K562 (cell line): ENCODE measurements around the gene CDC42EP1. TPM values are rescaled to one million over a fixed set of nuclear protein-coding genes. Genes with fewer than 3 reads are reported as not detected.

ENCODE experiments used
- ATAC-seq: fragments of 200-7000 bp; cut with Tn5 transposase; 3 replicates; pipeline ENCODE4 v1.9.1; 2020; ENCODE audit warnings: moderate library complexity
- BruUV-seq: library from RNA; stranded (reverse); fragments of 400-500 nt; replicated peaks from 2 replicates; lab custom pipeline; 2021; lab: Mats Ljungman, UMichigan
- CTCF ChIA-PET: fragments of 300-600 bp; formaldehyde crosslinking; extraction: SDS; loops from one replicate; lab custom pipeline; 2021; ENCODE audit warnings: low intra/inter-chr PET ratio; lab: Yijun Ruan, JAX
- POLR2A ChIA-PET: fragments of 300-600, 350-650 bp; sonication (Branson Sonifier 250); formaldehyde crosslinking; extraction: SDS; loops from one replicate; lab custom pipeline; 2021; ENCODE audit warnings: antibody characterized with exemption, inconsistent platforms; lab: Yijun Ruan, JAX
- DNase-seq, 4 experiments: peaks; one replicate each; pipeline versions ENCODE4 v3.0.0 to v3.0.0-alpha.2; 2011 to 2018; ENCODE audit warnings: low spot score in 3 of 4, mixed read lengths in 3 of 4; ENCODE audit errors: extremely low read depth in 1 of 4
- FAIRE-seq: peaks from 2 replicates; lab custom pipeline; 2011; peaks lifted over from hg19 to GRCh38; lab: Jason Lieb, UNC
- H2AFZ ChIP-seq: 2 replicates; pipeline ENCODE4 v1.6.0; 2011; ENCODE audit warnings: low read depth, low read length, control low read depth, inconsistent platforms
- H3K27ac ChIP-seq: fragments of 200-600 bp; 3 replicates; pipeline ENCODE4 v1.8.0; 2011; ENCODE audit warnings: low read depth, mild to moderate bottlenecking, control low read depth, inconsistent platforms, low read length, moderate library complexity, mixed read lengths; ENCODE audit errors: extremely low read depth
- H3K27me3 ChIP-seq, 2 experiments: fragments of 300-600 bp in 1 of 2; 2 replicates in 1 of 2; 3 replicates in 1 of 2; pipeline versions ENCODE4 v1.6.0 to v1.8.0; 2011; ENCODE audit warnings: inconsistent platforms in 2 of 2, low read length in 2 of 2, mild to moderate bottlenecking in 1 of 2, mixed read lengths in 1 of 2, moderate library complexity in 1 of 2; ENCODE audit not compliant: control insufficient read depth in 2 of 2, insufficient read depth in 2 of 2
- H3K36me3 ChIP-seq: fragments of 300-600 bp; 3 replicates; pipeline ENCODE4 v1.8.0; 2011; ENCODE audit warnings: mild to moderate bottlenecking, low read length, inconsistent platforms; ENCODE audit not compliant: control insufficient read depth, insufficient read depth
- H3K4me1 ChIP-seq, 2 experiments: fragments of 200-600 bp in 1 of 2; replicated peaks in 1 of 2; 2 replicates in 1 of 2; 3 replicates in 1 of 2; pipeline versions ENCODE4 v1.5.1 to v1.8.0; 2011; ENCODE audit warnings: inconsistent platforms in 2 of 2, low read length in 2 of 2, mild to moderate bottlenecking in 1 of 2, mixed read lengths in 1 of 2, moderate library complexity in 1 of 2; ENCODE audit not compliant: control insufficient read depth in 2 of 2, insufficient read depth in 2 of 2
- H3K4me2 ChIP-seq: 2 replicates; pipeline ENCODE4 v1.6.1; 2011; ENCODE audit warnings: low read length, control low read depth, inconsistent platforms, mixed read lengths; ENCODE audit not compliant: insufficient read depth
- H3K4me3 ChIP-seq: fragments of 200-600 bp; sonication (generic), shearing (Covaris generic); 2 replicates; pipeline ENCODE4 v1.5.1; 2016; ENCODE audit warnings: control low read depth, inconsistent platforms
- H3K79me2 ChIP-seq: fragments of 200-600 bp; 3 replicates; pipeline ENCODE4 v1.8.0; 2011; ENCODE audit warnings: low read length, inconsistent platforms; ENCODE audit not compliant: control insufficient read depth, insufficient read depth
- H3K9ac ChIP-seq, 2 experiments: 2 replicates each; pipeline versions ENCODE4 v1.6.0 to v1.6.1; 2011; ENCODE audit warnings: low read depth in 2 of 2, low read length in 2 of 2, control low read depth in 1 of 2, inconsistent platforms in 1 of 2, mild to moderate bottlenecking in 1 of 2, mixed read lengths in 1 of 2; ENCODE audit not compliant: insufficient read depth in 1 of 2
- H3K9me1 ChIP-seq: one replicate; pipeline ENCODE4 v1.6.0; 2011; ENCODE audit warnings: inconsistent platforms, mild to moderate bottlenecking, low read length, moderate library complexity; ENCODE audit not compliant: control insufficient read depth, insufficient read depth
- H3K9me3 ChIP-seq: replicated peaks from 2 replicates; pipeline ENCODE4 v1.5.1; 2011; ENCODE audit warnings: low read depth, low read length, inconsistent platforms; ENCODE audit not compliant: control insufficient read depth, insufficient read depth
- H4K20me1 ChIP-seq: replicated peaks from 2 replicates; pipeline ENCODE4 v1.6.1; 2011; ENCODE audit warnings: low read length, inconsistent platforms, mixed read lengths; ENCODE audit not compliant: control insufficient read depth, insufficient read depth
- FOXP1 ChIP-seq: sonication (generic); formaldehyde crosslinking; IDR thresholded peaks from 2 replicates; pipeline ENCODE4 v1.8.0; 2022; ENCODE audit warnings: mild to moderate bottlenecking, missing genetic modification reagents
- KDM1A ChIP-seq, 2 experiments: fragments of 450-650 bp; IDR thresholded peaks; 2 replicates each; pipeline ENCODE4 v1.6.1; 2016; ENCODE audit warnings: mild to moderate bottlenecking in 2 of 2
- NUFIP1 ChIP-seq: fragments of 450-650 bp; IDR thresholded peaks from 2 replicates; pipeline ENCODE4 v1.6.1; 2018; ENCODE audit not compliant: partially characterized antibody
- RBM15 ChIP-seq: fragments of 200-400 bp; formaldehyde crosslinking; IDR thresholded peaks from 2 replicates; pipeline ENCODE4 v1.6.1; 2018; ENCODE audit warnings: mild to moderate bottlenecking, low read length, moderate library complexity; ENCODE audit not compliant: insufficient read depth
- RBM39 ChIP-seq: fragments of 200-400 bp; formaldehyde crosslinking; optimal IDR thresholded peaks from 2 replicates; pipeline ENCODE3; 2018; ENCODE audit warnings: low read depth, low read length
- SMARCA4 ChIP-seq: fragments of 450-650 bp; IDR thresholded peaks from 2 replicates; pipeline ENCODE4 v1.6.1; 2016
- ZFP1 ChIP-seq: fragments of 450-650 bp; formaldehyde crosslinking; IDR thresholded peaks from 2 replicates; pipeline ENCODE4 v1.4.0; 2020; ENCODE audit warnings: mild to moderate bottlenecking, mixed read lengths
- WGBS: fragments of 100-300 bp; shearing (Covaris generic); methylation state at CpG from one replicate; pipeline ENCODE4 v1.1.6; 2016; ENCODE audit warnings: low coverage, mixed read lengths; ENCODE audit not compliant: insufficient coverage; ENCODE audit errors: missing lambda C conversion rate; 5-methylcytosine and 5-hydroxymethylcytosine counted together
- in situ Hi-C: fragments of 300-500 bp; cut with MboI; formaldehyde crosslinking; loops from 4 replicates; pipeline ENCODE4 v1.15.0; 2018; ENCODE audit warnings: inconsistent platforms, mixed read lengths
- intact Hi-C: fragments of 100-400 bp; cut with micrococcal nuclease; formaldehyde crosslinking; loops from 2 replicates; pipeline ENCODE4 v1.14.2; 2022
- polyA plus RNA-seq, 8 experiments: library from polyadenylated mRNA; depleted of rRNA in 4 of 8; stranded (reverse) in 5 of 8; unstranded in 3 of 8; fragments of >200 nt; fragmentation: Nextera tagmentation in 2 of 8; fragmentation: Illumina TruSeq in 1 of 8; extraction: Ambion mirVana in 2 of 8; extraction: Trizol in 1 of 8; gene quantifications; 2 replicates each; pipeline versions ENCODE4 v1.2.1 to v1.2.3, GENCODE V29; 2011 to 2014; ENCODE audit warnings: inconsistent platforms in 1 of 8, missing spikeins in 1 of 8
- total RNA-seq, 7 experiments: library from RNA; depleted of rRNA in 6 of 7; stranded (reverse); fragments of >200 nt in 6 of 7; fragmentation: Illumina TruSeq in 2 of 7; extraction: Trizol in 2 of 7; gene quantifications; 2 replicates each; pipeline versions ENCODE4 v1.2.1 to v1.2.3, GENCODE V29; 2011 to 2021; ENCODE audit warnings: low replicate concordance in 1 of 7
- TF ChIP-seq, protein P1 (sequence below): sonication (generic); formaldehyde crosslinking; IDR thresholded peaks from 2 replicates; pipeline ENCODE4 v1.9.0; 2022; ENCODE audit warnings: mild to moderate bottlenecking, missing genetic modification reagents
- TF ChIP-seq, protein P2 (sequence below), 2 experiments: fragments of 450-650 bp; conservative IDR thresholded peaks; 2 replicates each; pipeline ENCODE4 v1.6.1; 2017; ENCODE audit warnings: mild to moderate bottlenecking in 2 of 2, moderate library complexity in 2 of 2
- TF ChIP-seq, protein P3 (sequence below): fragments of 450-650 bp; formaldehyde crosslinking; IDR thresholded peaks from 2 replicates; pipeline ENCODE4 v1.4.0; 2020; ENCODE audit warnings: mild to moderate bottlenecking, mixed read lengths
- TF ChIP-seq, protein P4 (sequence below): fragments of 450-650 bp; formaldehyde crosslinking; IDR thresholded peaks from 2 replicates; pipeline ENCODE4 v1.4.0; 2020; ENCODE audit warnings: mild to moderate bottlenecking, moderate library complexity

The CDC42EP1 gene
- total and polyA plus RNA-seq, 9 of the 15 experiments (the other 6 are each of a cell fraction or from before 2014, with no cell fraction given): 0.67 to 70.2 (median 7.3) TPM

DNA sequence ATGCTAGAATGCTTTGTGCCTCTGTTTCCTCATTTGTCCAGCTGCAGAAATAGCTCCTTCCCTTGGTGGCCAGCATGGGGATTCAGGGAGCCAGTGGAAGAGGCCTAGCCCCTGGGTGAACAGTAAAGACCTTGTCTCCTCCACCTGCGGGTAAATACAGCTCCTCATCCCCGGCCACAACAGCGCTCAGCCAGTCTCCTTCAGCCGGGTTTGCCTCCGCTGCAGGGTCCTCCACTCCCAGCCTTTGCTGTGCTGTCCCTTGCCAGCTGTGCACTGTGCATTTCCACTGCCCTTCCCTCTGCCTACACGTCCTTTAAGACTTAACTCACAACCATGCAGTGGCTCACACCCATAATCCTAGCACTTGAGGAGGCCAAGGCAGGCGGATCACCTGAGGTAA lies 1.5 kb upstream of the CDC42EP1 start:
- no peak for ATAC-seq
- Histone ChIP-seq H3K4me2 (no peak overlapping the region), H3K27me3 (no peaks in the 10 kb centered on the region), H3K79me2 (peaks cover 35% of the 10 kb centered on the region), H4K20me1 (peaks cover 6% of the 10 kb centered on the region), H3K4me3 (no peak overlapping the region), H2AFZ (no peak overlapping the region), H3K9me3 (no peaks in the 10 kb centered on the region), H3K4me1 (peaks cover 26 to 38% of the 10 kb centered on the region in 2 experiments), H3K27ac (no peak overlapping the region), H3K36me3 (peaks cover 16% of the 10 kb centered on the region; the same call in 2 of the 3 replicates), H3K9me1 (peaks cover 2% of the 10 kb centered on the region), H3K9ac (peak overlapping the region in 1 of 2 experiments; percentile 51; a peak in 1 of 4 replicates)
- no peak for FAIRE-seq
- intact Hi-C loops: no loop called here
- 70% methylated on average over 2 of the region's 7 CpGs for WGBS
- ChIA-PET CTCF (no interaction called here), POLR2A (interaction anchor here (0.6 to 1.0 kb wide), 2 partner anchors 8 to 49 kb away, joined by 3 read pairs; no protein-coding TSS in a partner anchor)
- no TSS peak for BruUV-seq
- in situ Hi-C loops: no loop called here
- TF ChIP-seq RBM39: no peak
- TF ChIP-seq, protein P1, sequence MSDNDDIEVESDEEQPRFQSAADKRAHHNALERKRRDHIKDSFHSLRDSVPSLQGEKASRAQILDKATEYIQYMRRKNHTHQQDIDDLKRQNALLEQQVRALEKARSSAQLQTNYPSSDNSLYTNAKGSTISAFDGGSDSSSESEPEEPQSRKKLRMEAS (CRISPR knock-in tag): no peak
- DNase-seq: no peak

DNA sequence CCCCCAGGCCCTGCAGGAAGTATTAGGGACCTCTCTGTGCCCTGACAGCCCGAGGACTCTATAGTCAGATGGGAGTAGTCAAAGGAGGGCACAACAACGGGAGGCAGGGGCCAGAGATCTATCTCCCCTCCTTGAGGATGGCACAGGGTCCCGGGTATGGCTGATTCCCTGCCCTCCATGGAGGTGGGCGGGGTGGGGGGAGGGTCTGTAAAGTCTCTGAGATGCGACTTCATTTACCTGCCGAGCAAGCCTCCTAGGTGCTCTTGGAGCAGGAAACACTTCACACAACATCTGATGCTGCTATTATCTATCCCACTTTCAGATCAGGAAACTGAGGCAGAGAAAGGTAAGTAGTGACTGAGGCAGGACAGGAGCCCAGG lies 769 bp upstream of the CDC42EP1 start:
- POLR2A ChIA-PET: interaction anchor here (0.6 to 1.1 kb wide), 2 partner anchors 10 to 11 kb away, joined by 3 to 4 read pairs; no protein-coding TSS in a partner anchor
- 68% methylated on average over 3 of the region's 6 CpGs for WGBS
- H3K36me3 ChIP-seq: peaks cover 23% of the 10 kb centered on the region; the same call in 2 of the 3 replicates
- DNase-seq: no peak
- peak overlapping the region; percentile 83 for H3K4me3 ChIP-seq
- H3K9me1 ChIP-seq: peaks cover 3% of the 10 kb centered on the region
- H4K20me1 ChIP-seq: peaks cover 13% of the 10 kb centered on the region
- H3K27me3 ChIP-seq: no peaks in the 10 kb centered on the region
- H3K79me2 ChIP-seq: peaks cover 42% of the 10 kb centered on the region
- BruUV-seq: no TSS peak
- H3K4me2 ChIP-seq: peak overlapping the region; percentile 72
- intact Hi-C loops (no loop called here), in situ Hi-C loops (no loop called here)
- peak overlapping the region; percentile 97 for H3K27ac ChIP-seq
- peak overlapping the region; percentile 67 to 92 for H3K9ac ChIP-seq
- ATAC-seq: no peak
- CTCF ChIA-PET: no interaction called here
- H3K4me1 ChIP-seq: peaks cover 26 to 39% of the 10 kb centered on the region in 2 experiments
- H2AFZ ChIP-seq: peak overlapping the region; percentile 72
- FAIRE-seq: no peak
- H3K9me3 ChIP-seq: no peaks in the 10 kb centered on the region
- TF ChIP-seq KDM1A (IDR thresholded peaks at IDR 0.05) (no peak), FOXP1 (no peak), NUFIP1 (no peak), ZFP1 (CRISPR knock-in tag) (no peak), RBM15 (no peak), SMARCA4 (no peak)
- TF ChIP-seq, protein P2, sequence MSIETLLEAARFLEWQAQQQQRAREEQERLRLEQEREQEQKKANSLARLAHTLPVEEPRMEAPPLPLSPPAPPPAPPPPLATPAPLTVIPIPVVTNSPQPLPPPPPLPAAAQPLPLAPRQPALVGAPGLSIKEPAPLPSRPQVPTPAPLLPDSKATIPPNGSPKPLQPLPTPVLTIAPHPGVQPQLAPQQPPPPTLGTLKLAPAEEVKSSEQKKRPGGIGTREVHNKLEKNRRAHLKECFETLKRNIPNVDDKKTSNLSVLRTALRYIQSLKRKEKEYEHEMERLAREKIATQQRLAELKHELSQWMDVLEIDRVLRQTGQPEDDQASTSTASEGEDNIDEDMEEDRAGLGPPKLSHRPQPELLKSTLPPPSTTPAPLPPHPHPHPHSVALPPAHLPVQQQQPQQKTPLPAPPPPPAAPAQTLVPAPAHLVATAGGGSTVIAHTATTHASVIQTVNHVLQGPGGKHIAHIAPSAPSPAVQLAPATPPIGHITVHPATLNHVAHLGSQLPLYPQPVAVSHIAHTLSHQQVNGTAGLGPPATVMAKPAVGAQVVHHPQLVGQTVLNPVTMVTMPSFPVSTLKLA (conservative IDR thresholded peaks at IDR 0.05): no peak
- TF ChIP-seq, protein P3, sequence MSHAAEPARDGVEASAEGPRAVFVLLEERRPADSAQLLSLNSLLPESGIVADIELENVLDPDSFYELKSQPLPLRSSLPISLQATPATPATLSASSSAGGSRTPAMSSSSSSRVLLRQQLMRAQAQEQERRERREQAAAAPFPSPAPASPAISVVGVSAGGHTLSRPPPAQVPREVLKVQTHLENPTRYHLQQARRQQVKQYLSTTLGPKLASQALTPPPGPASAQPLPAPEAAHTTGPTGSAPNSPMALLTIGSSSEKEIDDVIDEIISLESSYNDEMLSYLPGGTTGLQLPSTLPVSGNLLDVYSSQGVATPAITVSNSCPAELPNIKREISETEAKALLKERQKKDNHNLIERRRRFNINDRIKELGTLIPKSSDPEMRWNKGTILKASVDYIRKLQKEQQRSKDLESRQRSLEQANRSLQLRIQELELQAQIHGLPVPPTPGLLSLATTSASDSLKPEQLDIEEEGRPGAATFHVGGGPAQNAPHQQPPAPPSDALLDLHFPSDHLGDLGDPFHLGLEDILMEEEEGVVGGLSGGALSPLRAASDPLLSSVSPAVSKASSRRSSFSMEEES (CRISPR knock-in tag): no peak
- TF ChIP-seq, protein P4, sequence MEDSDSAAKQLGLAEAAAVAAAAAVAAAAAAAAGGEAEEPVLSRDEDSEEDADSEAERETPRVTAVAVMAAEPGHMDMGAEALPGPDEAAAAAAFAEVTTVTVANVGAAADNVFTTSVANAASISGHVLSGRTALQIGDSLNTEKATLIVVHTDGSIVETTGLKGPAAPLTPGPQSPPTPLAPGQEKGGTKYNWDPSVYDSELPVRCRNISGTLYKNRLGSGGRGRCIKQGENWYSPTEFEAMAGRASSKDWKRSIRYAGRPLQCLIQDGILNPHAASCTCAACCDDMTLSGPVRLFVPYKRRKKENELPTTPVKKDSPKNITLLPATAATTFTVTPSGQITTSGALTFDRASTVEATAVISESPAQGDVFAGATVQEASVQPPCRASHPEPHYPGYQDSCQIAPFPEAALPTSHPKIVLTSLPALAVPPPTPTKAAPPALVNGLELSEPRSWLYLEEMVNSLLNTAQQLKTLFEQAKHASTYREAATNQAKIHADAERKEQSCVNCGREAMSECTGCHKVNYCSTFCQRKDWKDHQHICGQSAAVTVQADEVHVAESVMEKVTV (CRISPR knock-in tag): no peak
